GM06990 (cell line): ENCODE results near the gene GCAT.
A peak's percentile ranks its signal among the peaks of the same experiment; 100 is the strongest.

Experiments
- DNase-seq: peaks from one replicate; pipeline ENCODE4 v3.0.0-alpha.2; 2011; ENCODE audit not compliant: insufficient read length; ENCODE audit errors: extremely low read depth
- H3K27me3 ChIP-seq: replicated peaks from 2 replicates; pipeline ENCODE4 v1.6.0; 2011; ENCODE audit warnings: low read length; ENCODE audit not compliant: control insufficient read depth, insufficient read depth
- H3K36me3 ChIP-seq: 2 replicates; pipeline ENCODE4 v1.5.1; 2011; ENCODE audit warnings: low read length; ENCODE audit not compliant: control insufficient read depth, insufficient read depth
- H3K4me3 ChIP-seq: replicated peaks from 2 replicates; pipeline ENCODE4 v1.5.1; 2011; ENCODE audit warnings: low read depth, mild to moderate bottlenecking, control low read depth, low read length
- CTCF ChIP-seq: IDR thresholded peaks from 2 replicates; pipeline ENCODE4 v1.5.1; 2011; ENCODE audit warnings: low read length, control low read depth, mild to moderate bottlenecking, inconsistent platforms; ENCODE audit not compliant: insufficient read depth, poor library complexity, severe bottlenecking

GCAT gene

GRCh38 chr22:37763652-37764051, 44.1 kb upstream of the GCAT start:
- Histone ChIP-seq H3K27me3 (no peaks in the 10 kb centered on the region), H3K36me3 (peaks cover 15% of the 10 kb centered on the region), H3K4me3 (no peak overlapping the region)
- DNase-seq: no peak
- no peak for TF ChIP-seq CTCF

- no peak for TF ChIP-seq CTCF
- no peak for DNase-seq
- Histone ChIP-seq H3K36me3 (peaks cover 13% of the 10 kb centered on the region), H3K27me3 (no peaks in the 10 kb centered on the region), H3K4me3 (no peak overlapping the region)
Observed at GRCh38 chr22:37764622-37765021, 43.1 kb upstream of the GCAT start.

GRCh38 chr22:37765498-37765897, 42.2 kb upstream of the GCAT start:
- no peak for DNase-seq
- TF ChIP-seq CTCF: no peak
- H3K36me3 ChIP-seq: peaks cover 13% of the 10 kb centered on the region
- no peak overlapping the region for H3K4me3 ChIP-seq
- H3K27me3 ChIP-seq: no peaks in the 10 kb centered on the region

GRCh38 chr22:37765953-37766576, 41.7 kb upstream of the GCAT start:
- TF ChIP-seq CTCF: no peak
- no peak for DNase-seq
- Histone ChIP-seq H3K36me3 (peaks cover 13% of the 10 kb centered on the region), H3K27me3 (no peaks in the 10 kb centered on the region), H3K4me3 (no peak overlapping the region)

- peak; percentile 38 for TF ChIP-seq CTCF
- no peak for DNase-seq
- Histone ChIP-seq H3K36me3 (peaks cover 12% of the 10 kb centered on the region), H3K4me3 (no peak overlapping the region), H3K27me3 (no peaks in the 10 kb centered on the region)
Observed at GRCh38 chr22:37768273-37768672, 39.5 kb upstream of the GCAT start.

GRCh38 chr22:37769056-37769455, 38.7 kb upstream of the GCAT start:
- H3K36me3 ChIP-seq: peaks cover 13% of the 10 kb centered on the region
- no peak for TF ChIP-seq CTCF
- no peak for DNase-seq
- no peaks in the 10 kb centered on the region for H3K27me3 ChIP-seq
- H3K4me3 ChIP-seq: no peak overlapping the region
